ENCODE results near the gene HMGB2.

HMGB2 gene

DNA sequence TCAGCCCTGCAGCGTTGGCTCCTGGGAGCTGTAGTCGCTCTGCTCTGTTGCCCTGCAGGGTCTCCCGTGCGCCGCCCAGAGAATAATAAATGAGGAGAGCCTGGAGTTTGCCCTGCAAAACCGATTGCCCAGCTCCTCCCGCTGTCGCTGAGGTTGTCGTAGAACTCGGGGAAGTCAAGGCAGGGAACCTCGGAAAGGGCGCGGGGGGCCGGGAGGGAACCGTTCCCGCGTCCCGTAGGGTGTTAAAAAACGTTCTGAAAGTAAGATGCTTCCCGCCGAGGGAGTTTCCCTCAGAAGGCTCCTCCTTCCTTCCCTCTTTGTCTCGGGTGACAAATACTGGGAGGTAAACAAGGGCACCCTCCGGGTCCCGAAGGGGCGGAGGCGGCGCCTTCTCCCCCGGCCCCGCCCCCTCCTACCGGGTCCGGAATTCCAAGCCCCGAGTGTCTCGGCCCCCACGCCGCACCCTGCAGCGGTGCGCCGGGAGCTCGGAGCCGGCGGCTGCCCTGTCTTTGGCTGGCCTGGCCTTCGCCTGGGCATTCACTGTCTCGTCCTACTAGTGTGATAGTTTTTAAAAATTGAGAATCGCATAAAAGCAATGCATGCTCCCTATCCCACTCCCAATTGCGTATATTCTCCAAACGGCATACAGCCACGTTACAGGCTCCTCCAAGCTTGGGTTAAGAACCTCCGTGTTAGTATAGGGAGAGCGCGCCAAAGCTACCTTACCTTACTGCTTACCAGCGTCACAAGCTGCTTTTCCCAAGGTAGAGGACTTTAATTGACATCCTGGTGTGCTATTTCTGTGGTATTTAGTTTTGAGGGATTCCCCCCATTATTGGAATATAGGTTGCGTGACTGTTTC is 964 bp upstream of the HMGB2 start:
- DNase-seq (ENCODE audit: low read depth in 1 of 2, low spot score in 1 of 2) = no peak

DNA sequence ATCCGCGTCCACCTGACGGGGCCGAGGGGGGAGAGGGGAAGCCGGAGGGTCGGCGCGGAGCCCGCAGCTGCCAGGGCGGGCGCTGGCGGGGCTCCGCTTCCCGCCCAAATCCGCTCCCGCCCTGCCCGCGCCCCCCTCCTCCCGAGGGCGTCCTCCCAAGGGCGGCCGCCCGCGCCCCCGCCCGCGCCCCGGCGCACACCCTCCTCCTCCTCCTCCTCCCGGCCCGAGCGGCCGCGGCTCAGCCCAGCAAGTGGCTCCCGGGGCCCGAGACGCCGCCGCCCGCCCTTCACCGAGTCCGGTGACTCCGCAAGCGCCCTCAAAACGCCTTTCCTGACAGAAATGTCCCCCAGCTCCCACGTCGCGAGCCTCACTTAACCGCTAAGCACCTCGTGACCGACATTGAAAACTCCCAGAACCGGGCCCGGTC is 487 bp downstream of the HMGB2 start:
- no peak for DNase-seq (ENCODE audit: low read depth in 1 of 2, low spot score in 1 of 2)

DNA sequence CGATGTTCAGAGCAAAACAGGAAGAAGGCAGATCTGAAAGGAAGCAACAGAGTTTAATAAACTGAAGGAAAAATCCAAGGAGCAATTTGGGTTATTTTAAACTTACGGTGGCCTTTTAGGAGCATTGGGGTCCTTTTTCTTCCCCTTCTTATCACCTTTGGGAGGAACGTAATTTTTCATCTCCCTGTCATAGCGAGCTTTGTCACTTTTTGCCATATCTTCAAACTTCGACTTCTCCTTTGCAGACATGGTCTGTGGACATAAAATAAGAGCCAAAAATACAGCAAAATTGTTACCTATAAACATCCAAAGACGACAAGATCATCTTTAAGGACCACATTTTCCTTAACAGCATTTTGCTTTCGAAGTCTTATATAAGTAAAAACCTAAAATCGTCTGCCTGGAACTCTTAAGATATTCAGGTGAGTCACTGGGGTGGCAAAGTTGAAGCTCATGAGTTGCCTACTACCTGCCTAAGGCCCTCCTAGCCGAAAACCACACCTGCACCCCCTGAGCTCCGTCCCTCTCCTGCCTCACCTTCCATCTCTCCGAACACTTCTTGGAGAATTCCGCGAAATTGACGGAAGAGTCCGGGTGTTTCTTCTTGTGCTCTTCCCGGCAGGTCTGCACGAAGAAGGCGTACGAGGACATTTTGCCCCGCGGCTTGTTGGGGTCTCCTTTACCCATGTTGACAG is 1.0 kb downstream of the HMGB2 start:
- no peak for DNase-seq (ENCODE audit: low read depth in 1 of 2, low spot score in 1 of 2)

DNA sequence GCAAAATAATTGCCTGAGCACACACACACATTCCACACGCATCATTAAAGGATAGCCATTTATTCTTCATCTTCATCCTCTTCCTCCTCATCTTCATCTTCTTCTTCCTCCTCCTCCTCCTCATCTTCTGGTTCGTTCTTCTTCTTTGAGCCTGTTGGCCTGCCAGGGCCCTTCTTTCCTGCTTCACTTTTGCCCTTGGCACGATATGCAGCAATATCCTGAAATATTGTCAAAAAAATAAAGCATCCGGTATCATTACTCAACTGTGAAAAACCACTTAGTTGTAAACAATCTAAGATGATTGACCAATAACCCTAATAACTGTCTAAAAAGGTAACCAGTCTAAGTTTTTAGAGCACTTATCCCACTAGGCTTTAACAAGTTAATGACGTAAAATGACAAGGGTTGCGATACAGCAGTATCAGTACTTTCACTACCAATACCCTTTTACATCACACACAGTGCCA is 2.1 kb downstream of the HMGB2 start:
- no peak for DNase-seq (ENCODE audit: low read depth in 1 of 2, low spot score in 1 of 2)

DNA sequence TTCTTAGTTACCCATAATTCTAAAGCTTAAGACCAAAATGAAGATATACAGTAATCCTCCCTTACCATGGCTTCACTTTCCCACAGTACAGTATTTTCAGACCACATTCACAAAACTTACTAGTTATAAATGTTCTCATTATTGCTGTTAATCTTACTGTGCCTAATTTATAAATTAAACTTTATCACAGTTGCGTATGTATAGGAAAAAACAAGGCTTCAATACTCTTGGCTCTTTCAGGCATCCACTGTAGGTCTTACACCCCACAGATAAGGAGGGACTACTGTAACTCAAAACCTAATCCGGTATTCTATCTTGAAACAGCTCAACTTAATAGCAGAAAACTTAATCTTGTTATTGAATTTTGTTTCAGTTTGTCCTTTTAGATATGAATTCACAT is 3.6 kb downstream of the HMGB2 start:
- no peak for DNase-seq (ENCODE audit: low read depth in 1 of 2, low spot score in 1 of 2)

DNA sequence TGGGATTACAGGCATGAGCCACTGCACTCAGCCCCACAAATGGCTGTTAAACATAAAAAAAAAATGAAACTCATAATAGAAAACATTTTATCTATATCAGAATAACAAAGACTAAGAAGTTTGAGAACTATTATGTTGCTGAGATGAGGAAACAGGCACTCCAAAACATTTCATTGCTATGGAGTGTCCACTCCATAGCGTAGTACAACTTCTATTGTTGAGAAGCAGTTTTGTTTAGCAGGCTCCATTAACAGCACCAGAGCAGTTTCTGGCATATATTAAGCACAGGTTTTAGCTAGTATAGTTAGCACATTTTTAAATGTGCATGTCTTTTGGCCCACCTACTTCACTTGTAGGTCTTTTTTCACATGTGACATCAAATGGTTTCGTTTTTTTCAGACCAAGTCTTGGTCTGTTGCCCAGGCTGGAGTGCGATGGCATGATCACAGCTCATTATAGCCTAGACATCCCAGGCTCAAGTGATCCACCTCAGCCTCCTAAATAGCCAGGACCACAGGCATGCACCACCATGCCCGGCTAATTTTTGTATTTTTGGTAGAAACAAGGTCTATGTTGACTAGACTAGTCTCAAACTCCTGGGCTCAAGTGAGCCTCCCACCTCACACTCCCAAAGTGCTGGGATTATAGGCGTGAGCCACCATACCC is 5.8 kb downstream of the HMGB2 start:
- DNase-seq (ENCODE audit: low read depth in 1 of 2, low spot score in 1 of 2) = no peak

DNA sequence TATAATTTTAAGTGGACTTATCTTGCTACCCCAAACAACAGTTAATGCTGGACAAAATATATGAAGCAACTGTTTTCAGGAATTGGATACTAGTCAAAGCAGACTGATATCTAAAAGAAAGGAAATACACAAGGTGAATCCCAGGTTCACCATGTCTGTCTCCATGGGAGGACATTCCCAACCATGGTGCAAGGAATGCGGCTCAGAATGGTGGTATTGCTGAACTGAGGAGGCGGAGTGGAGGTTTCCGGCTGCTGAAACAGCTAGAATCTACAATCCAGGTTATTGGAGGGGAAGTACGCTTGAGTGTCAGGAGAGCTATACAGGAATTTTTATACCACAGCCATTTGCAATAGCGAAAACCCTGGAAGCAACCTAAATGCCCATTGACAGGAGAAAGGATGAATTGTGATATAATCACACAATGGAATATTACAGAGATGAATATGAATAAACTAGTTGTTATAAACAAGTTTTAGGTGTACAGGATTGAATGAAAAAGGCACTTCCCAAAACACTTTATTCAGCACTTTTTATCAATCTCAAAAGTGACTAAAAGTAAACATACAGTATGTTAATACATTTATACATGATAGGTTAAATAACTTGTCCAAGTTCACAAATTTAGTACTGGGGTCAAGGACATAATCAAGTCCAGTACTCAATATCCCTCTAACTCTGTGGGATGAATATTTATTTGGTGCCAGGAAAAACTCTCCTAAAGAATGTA is 9.0 kb downstream of the HMGB2 start:
- DNase-seq (ENCODE audit: low read depth in 1 of 2, low spot score in 1 of 2) = no peak

DNA sequence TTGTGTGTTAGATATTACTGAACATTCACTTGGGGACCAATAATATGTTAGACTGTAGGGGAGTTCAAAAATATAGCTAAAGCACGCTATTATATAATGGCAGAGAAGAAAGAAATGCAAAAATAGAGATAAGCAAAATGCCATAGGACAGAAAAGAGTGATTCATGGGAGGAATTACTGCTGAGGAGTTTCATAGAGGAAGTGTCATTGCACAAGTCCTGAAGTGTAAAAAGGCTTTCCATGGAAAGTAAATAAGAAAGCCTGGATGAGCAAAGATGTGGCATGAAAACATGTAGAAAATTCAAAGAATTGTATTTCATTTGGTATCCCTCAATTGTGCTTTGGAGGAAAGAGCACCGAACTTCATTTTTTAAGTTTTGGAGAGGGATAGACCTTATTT is 14.5 kb downstream of the HMGB2 start:
- no peak for DNase-seq (ENCODE audit: low read depth in 1 of 2, low spot score in 1 of 2)

DNA sequence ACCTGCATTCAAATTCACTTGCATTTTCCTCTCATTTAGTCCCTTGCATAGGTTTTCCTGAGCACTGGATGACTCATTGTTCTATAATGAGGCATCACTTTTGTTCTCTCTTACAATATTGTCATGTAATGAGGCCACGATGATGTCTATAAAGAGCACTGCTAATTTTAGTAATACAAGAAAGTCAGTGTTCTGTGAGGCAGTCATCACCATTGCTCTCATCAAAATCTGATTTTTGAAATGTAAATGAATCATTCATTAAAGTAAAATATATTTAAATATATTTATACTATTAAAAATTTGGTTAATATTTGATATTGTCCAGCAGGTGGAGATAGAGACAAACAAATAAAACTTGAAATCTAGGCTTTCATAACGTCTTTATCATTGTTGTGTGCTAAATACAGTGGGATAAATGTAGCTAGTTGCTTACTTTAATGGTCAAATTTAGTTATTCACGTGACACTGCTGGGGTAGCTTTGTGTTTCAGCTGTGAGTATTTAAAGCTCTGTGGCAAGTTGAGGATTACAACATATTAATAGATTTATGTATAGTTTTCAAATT is 15.4 kb downstream of the HMGB2 start:
- no peak for DNase-seq (ENCODE audit: low read depth in 1 of 2, low spot score in 1 of 2)

DNA sequence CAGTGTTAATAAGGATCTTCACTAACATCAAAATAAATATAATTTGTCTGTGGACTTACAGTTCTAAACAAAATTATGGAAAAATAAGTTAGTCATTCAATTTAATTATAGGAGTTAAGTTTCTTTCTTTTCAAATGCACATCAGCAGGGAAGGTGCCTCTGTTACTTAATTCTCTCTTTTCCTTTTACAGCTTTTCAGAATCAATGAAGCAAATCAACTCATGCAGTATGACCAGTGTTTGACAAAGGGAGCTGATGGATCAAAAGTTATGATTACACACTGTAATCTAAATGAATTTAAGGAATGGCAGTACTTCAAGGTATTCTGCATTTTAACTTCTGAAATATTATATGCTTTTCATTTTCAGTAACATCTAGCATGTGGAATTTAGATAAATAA is 15.9 kb downstream of the HMGB2 start:
- no peak for DNase-seq (ENCODE audit: low read depth in 1 of 2, low spot score in 1 of 2)

DNA sequence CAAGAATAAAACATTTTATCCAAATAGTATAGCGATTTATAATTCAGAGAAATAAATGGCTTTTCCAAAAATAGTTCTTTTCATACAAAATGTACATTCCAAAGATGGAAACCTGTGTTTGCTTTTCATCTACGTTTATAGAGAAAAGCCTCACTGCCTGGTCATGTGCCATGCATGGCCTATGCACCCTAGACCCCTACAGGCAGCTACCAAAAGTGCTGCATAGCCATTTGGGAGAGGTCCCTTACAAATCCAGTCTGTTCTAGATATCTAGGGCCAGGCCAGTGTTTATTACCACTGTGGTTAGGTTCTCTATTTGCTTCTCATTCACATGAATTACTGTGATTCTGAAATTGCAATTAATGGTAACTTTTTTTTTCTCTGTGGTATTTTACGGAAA is 17.2 kb downstream of the HMGB2 start:
- no peak for DNase-seq (ENCODE audit: low read depth in 1 of 2, low spot score in 1 of 2)

DNA sequence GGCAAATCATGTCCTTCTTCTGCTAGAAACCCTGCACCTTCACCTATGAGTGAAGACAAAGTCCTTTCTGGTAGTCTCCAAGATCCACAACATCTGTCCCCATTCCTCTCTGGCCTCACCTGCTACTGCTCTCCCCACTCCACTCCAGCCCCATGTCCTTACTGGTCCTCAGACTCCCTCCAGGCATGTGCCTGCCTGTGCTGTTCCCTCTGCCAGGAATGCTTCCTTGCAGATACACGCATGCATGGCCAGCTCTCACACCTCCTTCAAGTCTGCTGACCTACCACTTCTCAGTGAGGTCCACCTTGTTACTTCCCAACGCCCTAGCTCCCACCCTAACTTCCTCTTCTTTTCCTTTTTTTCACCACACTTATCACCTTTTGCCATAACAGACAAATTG is 18.1 kb downstream of the HMGB2 start:
- no peak for DNase-seq (ENCODE audit: low read depth in 1 of 2, low spot score in 1 of 2)

DNA sequence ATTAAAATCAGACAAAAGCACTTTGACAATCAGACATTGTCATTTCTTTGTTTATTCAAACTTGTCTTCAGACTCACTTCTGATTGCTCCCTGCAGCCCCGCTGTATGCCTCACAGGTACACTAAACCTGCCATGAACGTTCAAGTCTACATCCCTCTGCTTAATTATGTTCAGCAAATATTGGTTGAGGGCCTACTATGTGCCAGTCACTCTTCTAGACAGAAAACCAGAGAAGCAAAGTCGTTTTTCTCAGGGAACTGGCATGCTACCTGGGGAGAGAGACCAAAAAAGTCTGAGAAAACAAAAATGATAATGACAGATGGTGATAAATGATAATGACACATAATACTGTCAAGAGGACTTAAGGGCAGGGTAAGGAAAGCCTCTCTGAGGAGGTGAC is 19.4 kb downstream of the HMGB2 start:
- no peak for DNase-seq (ENCODE audit: low read depth in 1 of 2, low spot score in 1 of 2)

DNA sequence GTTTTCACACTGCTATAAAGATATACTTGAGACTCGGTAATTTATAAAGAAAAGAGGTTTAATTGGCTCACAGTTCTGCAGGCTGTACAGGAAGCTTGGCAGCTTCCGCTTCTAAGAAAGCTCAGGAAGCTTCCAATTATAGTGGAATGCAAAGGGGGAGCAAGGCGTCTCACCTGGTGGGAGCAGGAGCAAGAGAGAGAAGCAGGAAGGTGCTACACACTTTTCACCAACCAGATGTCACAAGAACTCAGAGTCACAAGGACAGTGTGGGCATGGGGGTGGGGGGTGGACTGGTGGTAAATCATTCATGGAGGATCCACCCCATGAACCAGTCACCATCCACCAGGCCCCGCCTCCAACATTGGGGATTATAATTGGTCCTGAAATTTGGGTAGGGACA is 22.8 kb downstream of the HMGB2 start:
- no peak for DNase-seq (ENCODE audit: low read depth in 1 of 2, low spot score in 1 of 2)

DNA sequence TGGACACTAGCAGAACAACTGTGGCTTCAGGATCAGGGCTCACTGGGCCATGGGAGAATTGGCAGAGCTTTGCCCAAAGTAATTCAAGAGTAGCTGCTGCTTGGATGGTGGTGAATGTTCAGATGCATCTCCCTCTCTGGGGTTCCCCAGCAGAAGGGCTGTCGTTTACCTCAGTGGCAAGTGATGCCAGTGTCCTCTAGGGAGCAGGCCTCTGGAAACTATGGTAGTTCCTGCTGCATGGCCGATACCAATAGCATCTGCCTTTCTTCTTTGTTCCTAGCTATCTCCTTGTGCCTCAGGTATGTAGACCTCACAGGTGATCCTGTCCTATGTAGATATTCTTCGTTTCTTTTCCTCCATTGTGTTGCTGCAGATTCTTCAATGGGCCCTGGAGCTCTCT is 26.4 kb downstream of the HMGB2 start:
- DNase-seq (ENCODE audit: low read depth in 1 of 2, low spot score in 1 of 2) = no peak

DNA sequence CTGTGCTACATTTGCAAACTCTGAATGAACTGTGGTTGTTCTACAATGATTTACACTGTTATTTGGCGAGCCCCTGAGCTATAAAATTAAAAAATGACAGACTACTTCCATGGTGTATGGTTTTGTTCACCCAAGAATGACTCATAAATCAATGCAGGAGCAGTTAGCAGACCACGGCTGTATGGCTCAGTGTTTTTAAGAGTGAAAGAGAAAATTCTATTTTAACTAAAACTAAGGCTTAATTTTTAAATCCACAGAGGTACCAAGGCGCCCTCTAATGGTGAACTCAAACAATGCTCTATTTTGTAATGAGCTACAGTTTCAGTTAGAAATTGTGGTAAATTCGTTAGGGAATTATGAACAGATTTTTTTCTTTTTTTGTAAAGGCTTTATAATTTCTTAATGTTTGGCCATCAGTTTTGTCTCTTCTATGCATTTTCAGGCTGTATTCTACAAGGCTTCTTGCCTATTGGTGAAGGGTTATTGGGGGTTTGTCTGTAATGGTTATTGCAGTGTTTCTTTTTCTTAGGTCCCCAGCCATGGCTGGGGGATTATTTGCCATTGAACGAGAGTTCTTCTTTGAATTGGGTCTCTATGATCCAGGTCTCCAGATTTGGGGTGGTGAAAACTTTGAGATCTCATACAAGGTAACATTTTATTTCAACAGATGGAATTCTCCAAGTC is 32.5 kb downstream of the HMGB2 start:
- DNase-seq (ENCODE audit: low read depth in 1 of 2, low spot score in 1 of 2) = no peak

DNA sequence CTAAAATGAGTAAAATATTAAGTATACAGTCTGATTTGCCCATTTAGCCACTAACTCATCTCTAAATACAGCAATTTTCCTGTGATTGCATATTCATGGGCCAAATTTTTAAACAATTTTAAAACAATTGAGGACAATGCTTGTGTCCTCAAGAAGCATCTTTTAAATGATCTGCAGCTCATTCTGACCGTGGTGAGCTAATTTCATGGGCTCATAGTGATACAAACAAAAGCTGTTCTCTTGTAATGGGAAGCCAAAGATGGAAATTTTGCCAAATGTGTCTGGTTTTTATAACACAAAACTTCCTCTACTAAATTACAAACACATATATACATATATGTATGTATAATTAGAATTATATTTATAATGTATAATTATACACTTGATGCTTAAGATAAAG is 39.7 kb downstream of the HMGB2 start:
- no peak for DNase-seq (ENCODE audit: low read depth in 1 of 2, low spot score in 1 of 2)

DNA sequence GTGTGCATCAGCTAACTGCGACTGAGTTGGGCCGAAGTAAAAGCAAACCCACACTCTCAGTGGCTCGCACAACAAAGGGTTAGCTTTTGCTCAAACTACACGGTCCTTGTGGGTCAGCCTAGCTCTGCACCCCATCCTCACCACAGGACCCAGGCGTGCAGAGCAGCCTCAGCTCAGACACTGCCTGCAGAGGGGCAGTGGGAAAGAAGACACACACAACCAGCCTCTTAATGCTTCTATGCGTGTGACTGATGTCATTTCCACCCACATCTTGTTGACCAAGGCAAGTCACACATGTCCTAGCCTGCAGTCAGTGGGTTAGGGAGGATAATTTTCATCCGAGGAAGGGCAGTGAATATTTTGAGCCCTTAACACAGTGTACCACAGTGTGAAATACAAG is 40.5 kb downstream of the HMGB2 start:
- DNase-seq (ENCODE audit: low read depth in 1 of 2, low spot score in 1 of 2) = no peak

DNA sequence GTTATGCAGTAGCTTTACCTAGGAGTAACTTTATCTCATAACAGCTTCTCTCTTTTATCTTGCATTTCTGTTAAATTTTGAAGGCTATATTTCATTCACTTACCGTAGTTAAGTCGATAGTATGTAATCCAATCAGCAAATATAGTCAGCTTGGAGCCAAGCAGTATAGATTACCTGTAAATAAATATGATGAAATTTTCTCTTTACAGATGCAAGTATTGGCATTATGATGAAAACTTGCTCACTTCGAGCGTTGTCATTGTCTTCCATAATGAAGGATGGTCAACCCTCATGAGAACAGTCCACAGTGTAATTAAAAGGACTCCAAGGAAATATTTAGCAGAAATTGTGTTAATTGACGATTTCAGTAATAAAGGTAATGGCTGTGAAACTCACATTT is 42.3 kb downstream of the HMGB2 start:
- no peak for DNase-seq (ENCODE audit: low read depth in 1 of 2, low spot score in 1 of 2)

DNA sequence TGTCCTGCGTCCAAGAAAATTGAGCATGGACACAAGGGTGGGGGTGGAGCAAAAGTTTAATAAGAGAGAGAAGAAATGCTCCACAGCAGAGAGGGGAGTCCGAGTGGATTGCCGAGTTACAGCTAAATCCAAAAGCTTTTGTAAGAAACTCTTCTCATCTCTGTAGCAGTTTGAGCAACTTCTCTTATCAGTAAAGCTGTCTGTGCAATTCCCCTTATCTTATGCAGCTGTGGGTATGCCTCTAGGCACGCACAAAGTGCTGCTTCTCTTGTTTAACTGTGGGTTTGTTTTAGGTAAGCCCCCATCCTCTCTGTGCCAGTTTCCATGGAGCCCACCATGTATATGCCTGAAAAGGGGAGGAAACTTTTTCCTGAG is 44.8 kb downstream of the HMGB2 start:
- no peak for DNase-seq (ENCODE audit: low read depth in 1 of 2, low spot score in 1 of 2)
